GM19099 (cell line): ENCODE measurements around the gene TERT.

Source experiments
- POLR2A ChIP-seq: IDR thresholded peaks from 3 replicates; pipeline ENCODE4 v1.6.1; 2011; ENCODE audit warnings: low read depth; ENCODE audit not compliant: insufficient read length; ENCODE audit errors: extremely low read depth

The TERT gene

GRCh38 chr5:1304033-1304432 is 9.2 kb upstream of the TERT start:
- TF ChIP-seq POLR2A, result no peak

GRCh38 chr5:1302258-1302657 is 7.4 kb upstream of the TERT start:
- TF ChIP-seq POLR2A, result no peak

GRCh38 chr5:1300581-1301083 is 5.8 kb upstream of the TERT start:
- no peak for TF ChIP-seq POLR2A

GRCh38 chr5:1299961-1300360 is 5.1 kb upstream of the TERT start:
- no peak for TF ChIP-seq POLR2A

GRCh38 chr5:1299511-1299850 is 4.6 kb upstream of the TERT start:
- TF ChIP-seq POLR2A, result no peak

GRCh38 chr5:1298723-1299510 is 4.0 kb upstream of the TERT start:
- no peak for TF ChIP-seq POLR2A

GRCh38 chr5:1298067-1298551 is 3.2 kb upstream of the TERT start:
- TF ChIP-seq POLR2A, result no peak

- TF ChIP-seq POLR2A, result no peak
These were observed 2.4 kb upstream of the TERT start for GRCh38 chr5:1297243-1297642.

- TF ChIP-seq POLR2A, result no peak
These were observed 776 bp upstream of the TERT start for GRCh38 chr5:1295650-1296037.

GRCh38 chr5:1294206-1294834 is 548 bp downstream of the TERT start:
- TF ChIP-seq POLR2A, result no peak

- TF ChIP-seq POLR2A, result no peak
These were observed 1.3 kb downstream of the TERT start for GRCh38 chr5:1293416-1294205.

GRCh38 chr5:1292846-1293415 is 1.9 kb downstream of the TERT start:
- no peak for TF ChIP-seq POLR2A

- no peak for TF ChIP-seq POLR2A
These were observed 2.7 kb downstream of the TERT start for GRCh38 chr5:1292139-1292538.

- no peak for TF ChIP-seq POLR2A
These were observed 3.2 kb downstream of the TERT start for GRCh38 chr5:1291611-1292080.
